Esophagus mucosa (tissue), 1 donor: ENCODE measurements around the gene SEPTIN1. TPM values are rescaled to one million over a fixed set of nuclear protein-coding genes. Genes with fewer than 3 reads are reported as not detected.
"Not testable (repeated sequence)": the region's sequence is repeated elsewhere in the genome, so short reads cannot be mapped to it uniquely, and the experiment has no call there.

Source experiments
- ATAC-seq: fragments of 200-7000 bp; cut with Tn5 transposase; one replicate; pipeline ENCODE4 v1.9.1; 2020
- total RNA-seq: library from RNA; stranded (reverse); gene quantifications from one replicate; pipeline ENCODE4 v1.2.4, GENCODE V29; 2023
- donor health status: DM: yes; HTN: yes; CAD: no.

SEPTIN1 gene
- total RNA-seq, 1 donor from 2014 or later = 2.4 TPM

DNA sequence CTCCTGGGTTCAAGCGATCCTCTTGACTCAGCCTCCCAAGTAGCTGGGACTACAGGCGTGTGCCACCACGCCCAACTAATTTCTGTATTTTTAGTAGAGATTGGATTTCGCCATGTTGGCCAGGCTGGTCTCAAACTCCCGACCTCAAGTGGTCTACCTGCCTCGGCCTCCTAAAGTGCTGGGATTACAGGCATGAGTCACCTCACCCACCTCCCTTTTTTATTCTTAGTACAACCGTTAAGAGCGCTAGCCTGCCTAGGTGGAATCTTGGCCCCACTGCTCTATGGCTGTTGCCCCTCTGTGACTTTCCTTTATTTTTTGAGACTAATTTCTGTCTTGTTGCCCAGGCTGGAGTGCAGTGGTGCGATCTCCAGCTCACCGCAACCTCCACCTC lies 44.4 kb downstream of the SEPTIN1 start:
- ATAC-seq = not testable (repeated sequence)

- ATAC-seq = peak; percentile 35
Observed at GRCh38 chr16:30335598-30336474, 46.5 kb downstream of the SEPTIN1 start.

- ATAC-seq = peak; percentile 88
Observed at GRCh38 chr16:30335028-30335597, 47.2 kb downstream of the SEPTIN1 start.

DNA sequence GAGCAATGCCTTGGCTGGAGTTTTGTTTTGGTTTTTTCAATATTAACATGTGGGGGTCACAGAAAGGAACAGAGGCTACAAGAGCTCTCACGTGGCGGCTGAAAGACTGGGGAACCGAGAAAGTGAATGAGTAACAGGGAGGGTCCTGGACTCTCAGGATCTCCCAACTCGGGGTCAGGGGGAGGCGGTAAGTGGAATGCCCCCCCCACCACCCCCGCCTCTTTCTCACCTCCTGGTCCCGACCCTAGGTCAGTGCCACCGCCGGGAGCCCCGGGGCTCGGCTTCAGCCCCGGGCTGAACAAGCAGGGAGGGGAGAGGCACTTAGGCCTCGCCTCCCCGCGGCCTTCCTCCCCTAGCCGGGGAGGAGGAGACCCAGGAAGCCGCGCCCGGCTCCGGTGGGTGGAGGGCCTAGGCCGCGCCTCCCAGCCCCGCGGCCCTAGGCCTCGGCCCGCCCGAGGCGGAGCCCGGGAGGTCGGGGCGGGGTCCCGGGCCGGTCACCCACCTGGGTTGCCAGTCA lies 47.8 kb downstream of the SEPTIN1 start:
- peak; percentile 97 for ATAC-seq

Other genes starting within 250 kb of the SEPTIN1 start
- gene CORO1A, start 199.0 kb downstream of the SEPTIN1 start, total RNA-seq = 9.0 TPM
- gene BOLA2B, start 188.9 kb downstream of the SEPTIN1 start, total RNA-seq = 131 TPM
- gene SLX1A, start 188.7 kb downstream of the SEPTIN1 start, total RNA-seq = 27.9 TPM
- gene SULT1A3, start 183.3 kb downstream of the SEPTIN1 start, total RNA-seq = 7.1 TPM
- 11.2 TPM for gene NPIPB13, start 134.1 kb downstream of the SEPTIN1 start, total RNA-seq
- 44.3 TPM for gene CD2BP2, start 27.3 kb downstream of the SEPTIN1 start, total RNA-seq
- 25.3 TPM for gene TBC1D10B, start 12.1 kb downstream of the SEPTIN1 start, total RNA-seq
- gene MYL11, start 7.8 kb downstream of the SEPTIN1 start, total RNA-seq = 2.2 TPM
- gene ZNF48, start 12.9 kb upstream of the SEPTIN1 start, total RNA-seq = 2.6 TPM
- gene ZNF771, start 25.0 kb upstream of the SEPTIN1 start, total RNA-seq = 3.2 TPM
- gene DCTPP1, start 47.5 kb upstream of the SEPTIN1 start, total RNA-seq = 49.0 TPM
- 21.6 TPM for gene SEPHS2, start 63.3 kb upstream of the SEPTIN1 start, total RNA-seq
- gene ITGAL, start 90.2 kb upstream of the SEPTIN1 start, total RNA-seq = 2.0 TPM
- gene ZNF768, start 144.0 kb upstream of the SEPTIN1 start, total RNA-seq = 11.7 TPM
- 4.7 TPM for gene ZNF747, start 152.3 kb upstream of the SEPTIN1 start, total RNA-seq
- 3.0 TPM for gene ZNF764, start 175.8 kb upstream of the SEPTIN1 start, total RNA-seq
- 9.7 TPM for gene ZNF688, start 189.2 kb upstream of the SEPTIN1 start, total RNA-seq
- 8.4 TPM for gene ZNF785, start 203.1 kb upstream of the SEPTIN1 start, total RNA-seq
- gene ZNF689, start 227.8 kb upstream of the SEPTIN1 start, total RNA-seq = 2.8 TPM